RWPE1 (cell line): ENCODE results near the gene CLEC17A.

Experiments used
- CTCF ChIA-PET: fragments of 350-600 bp; sonication (Branson Sonifier 250); formaldehyde crosslinking; extraction: SDS; loops from one replicate; lab custom pipeline; 2021; lab: Yijun Ruan, JAX
- POLR2A ChIA-PET: fragments of 400-600 bp; formaldehyde crosslinking; extraction: SDS; loops from one replicate; lab custom pipeline; 2020; ENCODE audit warnings: antibody characterized with exemption; ENCODE audit not compliant: low non-redundant PET; lab: Yijun Ruan, JAX
- DNase-seq: peaks from one replicate; pipeline ENCODE4 v3.0.0; 2012; ENCODE audit warnings: low spot score
- H3K27ac ChIP-seq: fragments of 450-650 bp; 2 replicates; pipeline ENCODE4 v1.5.1; 2017
- TF ChIP-seq, protein P1 (sequence below): fragments of 450-650 bp; conservative IDR thresholded peaks from 2 replicates; pipeline ENCODE4 v1.5.1; 2017; ENCODE audit warnings: low read depth, mild to moderate bottlenecking

The CLEC17A gene

DNA sequence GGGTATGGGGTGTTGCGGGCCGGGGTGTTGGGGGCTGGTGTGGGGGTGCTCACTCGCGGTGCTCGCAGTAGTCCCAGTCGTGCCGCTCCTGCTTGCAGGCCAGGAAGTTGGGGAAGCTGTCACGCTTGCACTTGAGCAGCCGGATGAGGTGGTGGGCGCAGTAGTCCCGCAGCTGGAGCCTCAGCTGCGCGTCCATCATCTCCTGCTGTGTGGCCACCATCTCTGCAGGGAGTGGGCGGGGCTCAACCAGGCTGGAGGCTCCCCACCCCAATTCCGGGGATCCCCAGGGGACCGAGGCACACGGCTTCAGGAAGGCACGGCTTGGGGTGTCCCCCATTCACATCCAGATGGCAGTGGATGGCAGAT is 16.2 kb upstream of the CLEC17A start:
- POLR2A ChIA-PET: no interaction called here
- CTCF ChIA-PET: no interaction called here
- no peak for DNase-seq
- TF ChIP-seq, protein P1, sequence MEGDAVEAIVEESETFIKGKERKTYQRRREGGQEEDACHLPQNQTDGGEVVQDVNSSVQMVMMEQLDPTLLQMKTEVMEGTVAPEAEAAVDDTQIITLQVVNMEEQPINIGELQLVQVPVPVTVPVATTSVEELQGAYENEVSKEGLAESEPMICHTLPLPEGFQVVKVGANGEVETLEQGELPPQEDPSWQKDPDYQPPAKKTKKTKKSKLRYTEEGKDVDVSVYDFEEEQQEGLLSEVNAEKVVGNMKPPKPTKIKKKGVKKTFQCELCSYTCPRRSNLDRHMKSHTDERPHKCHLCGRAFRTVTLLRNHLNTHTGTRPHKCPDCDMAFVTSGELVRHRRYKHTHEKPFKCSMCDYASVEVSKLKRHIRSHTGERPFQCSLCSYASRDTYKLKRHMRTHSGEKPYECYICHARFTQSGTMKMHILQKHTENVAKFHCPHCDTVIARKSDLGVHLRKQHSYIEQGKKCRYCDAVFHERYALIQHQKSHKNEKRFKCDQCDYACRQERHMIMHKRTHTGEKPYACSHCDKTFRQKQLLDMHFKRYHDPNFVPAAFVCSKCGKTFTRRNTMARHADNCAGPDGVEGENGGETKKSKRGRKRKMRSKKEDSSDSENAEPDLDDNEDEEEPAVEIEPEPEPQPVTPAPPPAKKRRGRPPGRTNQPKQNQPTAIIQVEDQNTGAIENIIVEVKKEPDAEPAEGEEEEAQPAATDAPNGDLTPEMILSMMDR: no peak
- peak overlapping the region; percentile 100 for H3K27ac ChIP-seq

DNA sequence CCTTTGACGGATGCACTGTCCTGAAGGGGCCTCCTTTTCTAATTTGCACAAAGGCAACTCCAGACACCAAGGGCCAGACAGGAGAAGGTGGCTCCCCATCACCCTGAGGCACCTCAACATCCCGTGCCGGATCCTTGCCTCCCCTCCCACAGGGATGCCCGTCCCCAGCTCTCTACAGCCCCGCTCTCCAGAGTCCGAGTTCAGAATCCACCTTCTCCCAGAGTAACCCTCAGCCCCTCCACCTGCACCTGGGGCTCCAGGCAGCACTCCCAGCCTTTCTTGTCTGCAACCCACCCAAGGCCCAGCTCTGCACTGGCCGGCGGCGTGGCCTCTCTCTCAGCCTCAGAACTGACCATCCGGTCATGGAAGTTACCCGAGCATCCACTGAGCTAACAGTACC is 15.8 kb upstream of the CLEC17A start:
- CTCF ChIA-PET: no interaction called here
- TF ChIP-seq, protein P1: no peak
- DNase-seq: no peak
- POLR2A ChIA-PET: no interaction called here
- peak overlapping the region; percentile 100 for H3K27ac ChIP-seq

DNA sequence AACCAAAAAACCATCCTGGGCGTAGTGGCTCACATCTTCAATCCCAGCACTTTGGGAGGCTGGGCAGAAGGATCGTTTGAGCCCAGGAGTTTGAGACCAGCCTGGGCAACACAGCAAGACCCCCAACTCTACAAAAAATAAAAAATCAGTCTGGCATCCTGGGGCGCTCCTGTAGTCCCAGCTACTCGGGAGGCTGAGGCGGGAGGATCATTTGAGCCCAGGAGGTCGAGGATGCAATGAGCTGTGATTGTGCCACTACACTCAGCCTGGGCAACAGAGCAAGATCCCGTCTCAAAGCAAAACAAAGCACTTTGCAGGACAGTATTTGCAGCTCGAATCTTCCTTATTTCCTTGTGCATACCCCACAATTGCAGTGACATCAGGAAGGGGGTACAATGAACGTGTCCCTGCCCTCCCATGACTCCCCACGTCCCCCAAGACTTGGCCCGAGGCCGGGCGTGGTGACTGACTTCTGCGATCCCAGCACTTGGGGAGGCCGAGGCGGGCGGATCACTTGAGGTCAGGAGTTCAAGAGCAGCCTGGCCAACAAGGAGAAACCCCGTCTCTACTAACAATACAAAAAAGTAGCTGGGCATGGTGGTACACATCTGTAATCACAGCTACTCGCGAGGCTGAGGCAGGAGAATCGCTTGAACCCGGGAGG is 11.9 kb upstream of the CLEC17A start:
- CTCF ChIA-PET: interaction anchor here (0.6 to 1.4 kb wide), 4 partner anchors 10 to 115 kb away, joined by 3 to 6 read pairs (median 3); no protein-coding TSS in a partner anchor
- TF ChIP-seq, protein P1: no peak

DNA sequence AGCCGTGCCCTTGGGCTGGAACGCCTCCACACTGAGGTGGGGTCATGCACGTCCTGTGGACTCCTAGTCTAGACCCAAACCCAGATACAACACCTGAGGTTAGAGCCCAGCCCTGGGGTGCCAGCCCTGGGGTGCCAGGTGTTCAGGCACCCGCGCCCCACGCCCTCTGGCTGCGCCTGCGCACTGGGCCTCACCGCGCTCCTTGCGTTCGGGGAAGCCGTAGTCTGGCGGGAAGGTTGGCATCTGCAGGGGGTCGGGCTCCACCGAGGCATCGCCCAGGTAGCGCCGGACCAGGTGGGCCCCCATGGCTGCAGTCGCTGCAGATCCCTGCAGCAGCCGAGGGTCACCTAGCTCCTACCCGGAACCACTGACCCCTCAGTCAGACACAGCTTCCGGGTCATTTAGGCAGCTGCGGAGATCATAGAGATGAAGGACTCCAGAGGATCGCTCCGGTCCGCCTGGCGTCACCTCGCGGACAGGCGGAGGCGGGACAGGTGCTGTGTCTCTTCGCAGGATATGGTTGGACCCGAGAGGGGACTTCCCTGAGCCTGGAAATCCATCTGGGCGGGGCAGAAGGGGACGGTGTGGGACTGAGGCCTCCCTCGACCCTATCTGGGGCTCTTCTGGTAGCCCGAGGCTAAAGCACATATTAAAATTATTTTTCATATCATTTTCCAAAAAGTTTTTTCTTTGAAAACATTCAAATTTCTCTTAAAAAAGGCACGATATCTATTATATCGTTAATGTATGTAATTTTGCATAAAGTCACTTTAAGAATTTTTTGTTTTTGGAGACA is 11.0 kb upstream of the CLEC17A start, which contains the start of gene NDUFB7:
Gene NDUFB7, minus strand, starts transcription at position 372 of the 796 bp plus-strand sequence. Its CDS starts 66 bp downstream, at position 306.
- POLR2A ChIA-PET: interaction anchor here (0.7 kb wide), 1 partner anchor 74 kb away, joined by 5 read pairs; no protein-coding TSS in a partner anchor
- peak; percentile 92 for DNase-seq
- peak within 1 kb of the TSS; percentile 100 for H3K27ac ChIP-seq
- CTCF ChIA-PET: interaction anchor here (0.6 to 1.4 kb wide), 7 partner anchors 8 to 310 kb away, joined by 3 to 6 read pairs (median 3); no protein-coding TSS in a partner anchor
- TF ChIP-seq, protein P1: peak; percentile 99

More for the DNA sequence above, 11.9 kb upstream of the CLEC17A start:
- POLR2A ChIA-PET: interaction anchor here (0.6 kb wide), 1 partner anchor 59 kb away, joined by 3 read pairs; no protein-coding TSS in a partner anchor
- peak overlapping the region; percentile 100 for H3K27ac ChIP-seq
- no peak for DNase-seq

DNA sequence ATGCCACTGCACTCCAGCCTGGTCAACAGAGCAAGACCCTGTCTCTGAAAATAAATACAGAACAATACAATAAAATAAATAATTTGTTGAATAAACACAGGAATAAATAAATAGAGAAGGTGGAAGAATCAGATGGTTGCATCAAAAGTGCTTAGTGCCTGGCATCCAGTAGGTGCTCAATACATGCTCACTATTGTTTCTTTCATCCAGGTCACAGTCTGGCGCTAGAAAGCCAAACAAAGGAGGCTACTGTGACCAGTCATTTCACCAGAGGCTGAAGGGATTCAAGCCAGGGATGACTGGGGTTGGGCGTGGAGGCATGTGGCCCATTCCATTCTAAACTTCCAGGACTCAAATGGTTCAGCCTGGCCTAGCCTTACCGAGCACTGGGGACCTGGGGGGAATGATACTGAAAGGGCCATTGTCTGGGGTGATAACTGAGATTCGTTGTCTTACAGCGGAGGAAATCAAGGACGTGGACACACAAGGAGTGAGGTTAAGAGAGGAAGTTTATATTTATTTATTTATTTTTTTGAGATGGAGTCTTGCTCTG is 7.4 kb upstream of the CLEC17A start:
- peak overlapping the region; percentile 75; the same call in 1 of the 2 replicates for H3K27ac ChIP-seq
- no peak for DNase-seq
- POLR2A ChIA-PET: no interaction called here
- TF ChIP-seq, protein P1: no peak
- CTCF ChIA-PET: interaction anchor here (0.6 kb wide), 1 partner anchor 516 kb away, joined by 3 read pairs; no protein-coding TSS in a partner anchor

DNA sequence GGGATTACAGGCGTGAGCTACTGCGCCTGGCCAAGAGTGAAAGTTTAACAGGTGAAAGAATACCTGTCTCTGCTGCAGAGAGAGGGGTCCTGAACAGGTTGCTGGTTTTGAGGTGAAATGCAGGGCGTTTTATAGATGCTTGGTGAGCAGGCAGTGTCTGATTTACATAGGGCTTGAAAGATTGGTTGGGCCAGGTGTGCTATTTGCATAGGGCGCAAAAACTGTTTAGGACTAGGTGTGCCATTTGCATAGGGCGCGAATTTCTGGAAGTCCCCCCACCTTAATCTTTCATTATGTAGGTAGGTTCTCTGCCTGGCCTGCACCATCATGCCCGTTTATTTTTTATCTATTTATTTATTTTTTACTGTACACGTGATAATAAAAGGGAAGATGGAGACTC is 6.5 kb upstream of the CLEC17A start:
- DNase-seq: no peak
- H3K27ac ChIP-seq: peak overlapping the region; percentile 6; the same call in 1 of the 2 replicates
- POLR2A ChIA-PET: no interaction called here
- TF ChIP-seq, protein P1: no peak
- CTCF ChIA-PET: no interaction called here
